Upper lobe of right lung (tissue), 1 donor: ENCODE data around the gene DNMT1. TPM values are rescaled to one million over a fixed set of nuclear protein-coding genes. Genes with fewer than 3 reads are reported as not detected.
A peak's percentile ranks its signal among the peaks of the same experiment; 100 is the strongest.

ENCODE experiments used
- ATAC-seq: fragments of 200-7000 bp; cut with Tn5 transposase; one replicate; pipeline ENCODE4 v1.9.1; 2020; ENCODE audit warnings: mild to moderate bottlenecking, moderate library complexity
- DNase-seq: peaks from one replicate; pipeline ENCODE4 v3.0.0-alpha.2; 2020
- H3K27ac ChIP-seq: fragments of 200-600 bp; one replicate; pipeline ENCODE4 v1.8.0; 2022
- H3K27me3 ChIP-seq: fragments of 200-600 bp; one replicate; pipeline ENCODE4 v1.8.0; 2022; ENCODE audit warnings: mild to moderate bottlenecking
- H3K36me3 ChIP-seq: fragments of 200-600 bp; one replicate; pipeline ENCODE4 v1.8.0; 2022
- H3K4me1 ChIP-seq: fragments of 200-600 bp; one replicate; pipeline ENCODE4 v1.8.0; 2022
- H3K4me3 ChIP-seq: fragments of 200-600 bp; one replicate; pipeline ENCODE4 v1.8.0; 2022; ENCODE audit warnings: mild to moderate bottlenecking
- H3K9me3 ChIP-seq: fragments of 200-600 bp; one replicate; pipeline ENCODE4 v1.8.0; 2022
- intact Hi-C: fragments of 100-400 bp; cut with DNase I; formaldehyde crosslinking; loops from one replicate; pipeline ENCODE4 v1.11.0; 2022
- total RNA-seq: library from RNA; stranded (reverse); fragmentation: NEBNext Ultra II Directional; extraction: Animal tissue kit (Norgen Biotek cat#: 25700); gene quantifications from one replicate; pipeline ENCODE4 v1.2.1, GENCODE V29; 2021
- TF ChIP-seq, protein P1 (sequence below): fragments of 200-600 bp; IDR thresholded peaks from one replicate; pipeline ENCODE4 v1.8.0; 2022; ENCODE audit warnings: antibody characterized with exemption
- donor health status: DM: no; HTN: yes; CAD: no; lungs with severe emphysema.

Gene DNMT1
- total RNA-seq, 1 donor from 2014 or later: 72.1 TPM

DNA sequence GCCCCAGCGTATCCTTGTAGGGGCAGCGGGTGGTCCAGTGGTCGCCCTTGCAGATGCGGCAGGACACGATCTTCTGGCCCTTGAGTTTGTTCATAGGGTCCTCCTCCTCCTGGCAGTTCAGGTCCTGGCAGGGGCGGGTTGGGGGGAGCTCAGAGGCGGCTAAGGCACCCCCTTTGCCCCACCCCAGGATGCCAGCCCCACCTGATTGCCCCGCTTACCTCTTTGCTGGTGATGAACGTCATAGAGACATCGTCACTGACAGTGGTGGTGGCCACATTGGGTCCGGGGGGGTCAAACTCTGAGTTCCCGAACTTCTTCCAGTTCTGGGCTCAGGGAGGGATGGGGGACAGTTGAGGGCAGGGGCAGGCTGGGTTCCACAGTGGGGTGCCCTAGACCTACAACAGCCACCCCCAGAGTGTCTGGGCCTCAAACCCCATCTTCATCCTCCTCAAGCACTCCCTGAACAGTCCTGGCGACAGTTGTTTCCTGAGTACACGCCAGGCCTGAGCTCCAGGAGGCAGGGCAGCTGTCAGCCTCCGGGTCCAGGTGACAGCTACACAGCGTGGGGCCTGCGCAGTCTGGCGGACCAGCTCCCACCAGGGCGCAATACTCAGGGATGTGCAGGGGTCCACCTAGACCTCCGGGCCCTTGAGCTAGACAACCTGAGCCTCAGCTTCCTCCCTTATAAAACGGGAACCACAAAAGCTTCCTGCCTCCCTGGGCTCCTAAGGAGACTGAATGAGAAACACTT, 77.7 kb downstream of the DNMT1 start:
- Histone ChIP-seq H3K36me3 (peaks cover 46% of the 10 kb centered on the region), H3K4me3 (no peak overlapping the region), H3K27me3 (no peaks in the 10 kb centered on the region), H3K9me3 (no peaks in the 10 kb centered on the region), H3K27ac (no peak overlapping the region), H3K4me1 (peaks cover 11% of the 10 kb centered on the region)
- intact Hi-C loops: no loop called here
- TF ChIP-seq, protein P1, sequence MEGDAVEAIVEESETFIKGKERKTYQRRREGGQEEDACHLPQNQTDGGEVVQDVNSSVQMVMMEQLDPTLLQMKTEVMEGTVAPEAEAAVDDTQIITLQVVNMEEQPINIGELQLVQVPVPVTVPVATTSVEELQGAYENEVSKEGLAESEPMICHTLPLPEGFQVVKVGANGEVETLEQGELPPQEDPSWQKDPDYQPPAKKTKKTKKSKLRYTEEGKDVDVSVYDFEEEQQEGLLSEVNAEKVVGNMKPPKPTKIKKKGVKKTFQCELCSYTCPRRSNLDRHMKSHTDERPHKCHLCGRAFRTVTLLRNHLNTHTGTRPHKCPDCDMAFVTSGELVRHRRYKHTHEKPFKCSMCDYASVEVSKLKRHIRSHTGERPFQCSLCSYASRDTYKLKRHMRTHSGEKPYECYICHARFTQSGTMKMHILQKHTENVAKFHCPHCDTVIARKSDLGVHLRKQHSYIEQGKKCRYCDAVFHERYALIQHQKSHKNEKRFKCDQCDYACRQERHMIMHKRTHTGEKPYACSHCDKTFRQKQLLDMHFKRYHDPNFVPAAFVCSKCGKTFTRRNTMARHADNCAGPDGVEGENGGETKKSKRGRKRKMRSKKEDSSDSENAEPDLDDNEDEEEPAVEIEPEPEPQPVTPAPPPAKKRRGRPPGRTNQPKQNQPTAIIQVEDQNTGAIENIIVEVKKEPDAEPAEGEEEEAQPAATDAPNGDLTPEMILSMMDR: no peak
- ATAC-seq: no peak
- no peak for DNase-seq

DNA sequence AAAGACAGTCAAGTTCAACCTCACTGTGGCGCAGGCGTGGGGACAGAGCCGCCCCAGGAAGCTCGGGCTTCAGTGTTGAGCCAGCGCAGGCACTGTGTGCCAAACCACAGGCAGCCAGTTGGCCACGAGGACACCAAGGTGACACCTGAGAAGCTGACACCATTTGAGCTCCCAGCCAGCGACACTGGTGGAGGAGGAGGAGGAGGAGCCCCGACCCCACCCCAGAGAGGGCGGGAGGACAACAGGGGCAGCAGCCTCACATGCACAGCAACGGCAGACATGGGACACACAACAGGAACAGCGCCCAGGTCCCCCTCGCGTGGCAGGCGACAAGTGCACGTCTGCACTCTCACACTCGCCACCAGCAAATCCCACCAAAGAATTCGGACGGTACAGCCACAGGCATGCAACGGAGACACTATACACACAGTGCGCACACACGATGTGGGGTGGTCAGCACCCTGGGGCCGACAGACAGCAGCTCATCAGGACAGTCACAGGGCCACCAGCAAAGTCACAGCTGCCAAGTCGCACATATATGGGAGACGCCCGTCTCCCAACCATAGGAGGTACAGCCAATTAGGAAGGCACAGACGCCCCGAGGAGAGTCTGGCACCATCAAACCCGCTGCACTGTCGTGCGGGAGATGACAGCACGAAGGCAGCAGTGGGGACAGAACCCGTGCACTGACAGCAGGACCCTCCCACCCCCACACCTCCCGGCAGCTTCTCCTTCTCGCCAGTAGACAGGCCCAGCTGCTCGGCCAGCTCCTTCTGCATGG, 78.5 kb downstream of the DNMT1 start:
- TF ChIP-seq, protein P1: no peak
- no peak overlapping the region for H3K4me3 ChIP-seq
- no peaks in the 10 kb centered on the region for H3K27me3 ChIP-seq
- H3K27ac ChIP-seq: no peak overlapping the region
- no peak for ATAC-seq
- peaks cover 17% of the 10 kb centered on the region for H3K4me1 ChIP-seq
- intact Hi-C loops: no loop called here
- H3K9me3 ChIP-seq: no peaks in the 10 kb centered on the region
- H3K36me3 ChIP-seq: peaks cover 48% of the 10 kb centered on the region
- DNase-seq: no peak

DNA sequence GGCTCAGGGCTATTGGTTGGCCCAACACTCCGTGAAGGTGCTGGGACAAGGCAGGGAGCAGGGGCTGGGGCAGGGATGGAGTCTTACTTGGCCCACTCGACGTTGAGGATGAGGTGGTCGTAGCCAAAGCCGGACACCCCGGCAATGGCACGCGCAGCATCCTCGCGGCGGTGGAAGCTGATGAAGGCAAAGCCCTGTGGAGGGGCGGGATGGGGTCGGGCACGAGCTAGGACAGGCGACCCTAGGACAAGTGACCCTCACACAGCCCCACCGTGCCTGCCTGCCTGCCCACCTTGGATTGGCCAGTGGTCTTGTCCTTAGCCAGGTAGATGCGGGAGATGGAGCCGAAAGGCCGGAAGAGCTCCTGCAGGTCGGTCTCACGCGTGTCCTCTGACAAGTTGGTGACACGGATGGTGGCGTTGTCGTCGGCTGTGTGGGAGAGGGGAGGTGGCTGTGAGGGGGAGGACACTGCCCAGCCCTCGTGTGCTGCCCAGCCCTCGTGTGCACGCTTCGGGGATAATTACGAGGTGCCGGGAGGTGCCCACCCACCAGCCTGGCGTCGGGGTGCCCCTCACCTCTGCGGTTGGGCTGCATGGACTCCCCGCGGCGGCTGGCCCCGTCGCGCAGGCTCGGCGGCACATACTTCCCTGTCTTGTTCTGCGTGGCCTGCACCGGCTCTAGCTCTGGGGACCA, 79.2 kb downstream of the DNMT1 start:
- Histone ChIP-seq H3K4me1 (peaks cover 22% of the 10 kb centered on the region), H3K27ac (no peak overlapping the region), H3K36me3 (peaks cover 55% of the 10 kb centered on the region), H3K27me3 (no peaks in the 10 kb centered on the region), H3K9me3 (no peaks in the 10 kb centered on the region), H3K4me3 (no peak overlapping the region)
- intact Hi-C loops: no loop called here
- TF ChIP-seq, protein P1: no peak
- ATAC-seq (no peak), DNase-seq (no peak)

DNA sequence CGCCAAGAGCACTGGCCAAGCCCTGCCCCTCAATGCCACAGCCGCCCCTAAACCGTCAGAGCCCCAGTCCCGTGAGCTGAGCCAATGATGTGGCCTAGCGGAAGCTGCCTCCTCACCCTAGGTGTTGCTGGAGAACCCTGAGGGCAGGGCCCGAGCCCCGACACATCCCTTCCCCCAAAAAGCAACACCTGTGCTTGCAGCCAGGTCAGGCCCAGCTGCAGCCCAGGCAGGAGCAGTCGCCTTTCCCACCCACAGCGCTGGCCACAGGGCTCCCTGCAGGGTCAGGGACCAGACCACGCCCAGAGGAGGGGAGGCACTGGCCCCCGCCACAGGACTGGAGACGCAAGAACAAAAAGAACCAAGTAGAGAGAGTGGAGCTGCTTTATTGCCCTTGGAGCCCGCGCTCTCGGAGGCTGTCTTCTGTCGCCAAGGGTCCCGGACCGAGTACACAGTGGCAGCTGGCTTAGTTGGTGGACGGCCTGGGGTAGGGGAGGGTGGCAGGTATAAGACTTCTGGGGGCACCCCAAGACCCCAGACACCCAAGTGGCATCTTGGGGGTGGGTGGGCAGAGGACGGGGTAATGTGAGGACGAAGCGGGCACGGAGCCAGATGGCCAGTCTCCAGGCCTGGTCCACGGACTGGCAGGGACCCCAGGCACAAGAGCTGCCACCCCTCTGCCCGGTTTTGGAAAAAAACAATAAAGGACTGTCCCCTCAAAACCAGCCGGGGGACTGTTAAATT, 79.9 kb downstream of the DNMT1 start:
- no peak for ATAC-seq
- Histone ChIP-seq H3K27ac (no peak overlapping the region), H3K4me1 (peaks cover 22% of the 10 kb centered on the region), H3K27me3 (no peaks in the 10 kb centered on the region), H3K9me3 (no peaks in the 10 kb centered on the region), H3K36me3 (peaks cover 62% of the 10 kb centered on the region), H3K4me3 (no peak overlapping the region)
- TF ChIP-seq, protein P1: no peak
- intact Hi-C loops: no loop called here
- DNase-seq: peak; percentile 67

DNA sequence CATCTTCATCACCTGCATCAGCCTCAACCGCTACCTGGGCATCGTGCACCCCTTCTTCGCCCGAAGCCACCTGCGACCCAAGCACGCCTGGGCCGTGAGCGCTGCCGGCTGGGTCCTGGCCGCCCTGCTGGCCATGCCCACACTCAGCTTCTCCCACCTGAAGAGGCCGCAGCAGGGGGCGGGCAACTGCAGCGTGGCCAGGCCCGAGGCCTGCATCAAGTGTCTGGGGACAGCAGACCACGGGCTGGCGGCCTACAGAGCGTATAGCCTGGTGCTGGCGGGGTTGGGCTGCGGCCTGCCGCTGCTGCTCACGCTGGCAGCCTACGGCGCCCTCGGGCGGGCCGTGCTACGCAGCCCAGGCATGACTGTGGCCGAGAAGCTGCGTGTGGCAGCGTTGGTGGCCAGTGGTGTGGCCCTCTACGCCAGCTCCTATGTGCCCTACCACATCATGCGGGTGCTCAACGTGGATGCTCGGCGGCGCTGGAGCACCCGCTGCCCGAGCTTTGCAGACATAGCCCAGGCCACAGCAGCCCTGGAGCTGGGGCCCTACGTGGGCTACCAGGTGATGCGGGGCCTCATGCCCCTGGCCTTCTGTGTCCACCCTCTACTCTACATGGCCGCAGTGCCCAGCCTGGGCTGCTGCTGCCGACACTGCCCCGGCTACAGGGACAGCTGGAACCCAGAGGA, 80.6 kb downstream of the DNMT1 start:
- ATAC-seq: no peak
- H3K4me3 ChIP-seq: no peak overlapping the region
- TF ChIP-seq, protein P1: no peak
- no peaks in the 10 kb centered on the region for H3K9me3 ChIP-seq
- H3K27ac ChIP-seq: no peak overlapping the region
- peaks cover 69% of the 10 kb centered on the region for H3K36me3 ChIP-seq
- peaks cover 22% of the 10 kb centered on the region for H3K4me1 ChIP-seq
- no peaks in the 10 kb centered on the region for H3K27me3 ChIP-seq
- intact Hi-C loops: no loop called here
- no peak for DNase-seq
